NK-92 treated with Interleukin-12 subunit alpha and Interleukin-12 subunit beta, amount 100 ng/mL, for 24 hours (cell line): ENCODE results near the gene CORO1C.
"Not testable (repeated sequence)": the region's sequence is repeated elsewhere in the genome, so short reads cannot be mapped to it uniquely, and the experiment has no call there.

Experiments used
- DNase-seq: peaks from one replicate; lab custom pipeline; 2025; lab: John Stamatoyannopoulos, UW

The CORO1C gene

GRCh38 chr12:108731105-108731865 is at the start of gene CORO1C:
Gene CORO1C, minus strand, starts transcription at chr12:108731518. Its CDS starts 30,200 bp downstream, at chr12:108701318.
- peak; percentile 86 for DNase-seq

GRCh38 chr12:108779998-108780688 is 48.8 kb upstream of the CORO1C start:
- no peak for DNase-seq

GRCh38 chr12:108778053-108778452 is 46.7 kb upstream of the CORO1C start:
- no peak for DNase-seq

- no peak for DNase-seq
These were observed 45.8 kb upstream of the CORO1C start for GRCh38 chr12:108777156-108777555.

- DNase-seq = no peak
These were observed 42.8 kb upstream of the CORO1C start for GRCh38 chr12:108773798-108774788.

DNA sequence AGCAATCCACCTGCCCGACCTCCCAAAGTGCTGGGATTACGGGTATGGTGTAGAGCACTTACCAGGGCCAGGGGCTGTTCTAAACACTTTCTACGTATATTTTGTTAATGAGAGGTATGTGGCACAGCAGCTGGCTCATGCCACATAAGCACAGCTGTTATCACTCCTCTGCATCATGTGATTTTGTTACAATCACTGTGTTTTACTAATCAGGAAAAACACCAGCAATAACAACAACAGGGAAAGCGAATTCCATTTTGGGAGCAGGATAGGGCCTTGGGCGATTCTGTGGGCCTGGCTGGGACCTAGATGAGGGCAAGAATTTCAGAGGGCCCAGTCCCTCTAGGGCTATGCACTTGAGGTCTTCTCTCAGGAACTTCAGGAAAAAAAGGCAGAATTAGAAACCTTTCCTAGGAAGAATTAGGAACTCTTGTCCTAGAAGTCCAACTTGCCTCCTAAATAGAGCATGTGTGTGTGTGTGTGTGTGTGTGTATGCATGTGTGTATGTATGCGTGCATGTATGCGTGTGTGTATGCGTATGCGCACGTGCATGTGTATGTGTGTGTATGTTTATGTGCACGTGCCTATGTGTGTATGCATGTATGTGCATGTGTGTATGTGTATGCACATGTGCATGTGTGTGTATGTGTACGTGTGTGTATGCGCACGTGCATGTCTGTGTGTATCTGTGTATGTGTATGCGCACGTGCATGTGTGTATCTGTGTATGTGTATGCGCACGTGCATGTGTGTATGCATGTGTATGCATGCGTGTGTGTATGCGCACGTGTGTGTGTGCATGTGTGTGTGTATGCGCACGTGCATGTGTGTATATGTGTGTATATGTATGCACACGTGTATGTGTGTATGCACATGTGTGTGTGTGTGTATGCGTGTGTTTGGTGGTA is 41.8 kb upstream of the CORO1C start:
- no peak for DNase-seq

GRCh38 chr12:108772247-108772646 is 40.9 kb upstream of the CORO1C start:
- DNase-seq = no peak

DNA sequence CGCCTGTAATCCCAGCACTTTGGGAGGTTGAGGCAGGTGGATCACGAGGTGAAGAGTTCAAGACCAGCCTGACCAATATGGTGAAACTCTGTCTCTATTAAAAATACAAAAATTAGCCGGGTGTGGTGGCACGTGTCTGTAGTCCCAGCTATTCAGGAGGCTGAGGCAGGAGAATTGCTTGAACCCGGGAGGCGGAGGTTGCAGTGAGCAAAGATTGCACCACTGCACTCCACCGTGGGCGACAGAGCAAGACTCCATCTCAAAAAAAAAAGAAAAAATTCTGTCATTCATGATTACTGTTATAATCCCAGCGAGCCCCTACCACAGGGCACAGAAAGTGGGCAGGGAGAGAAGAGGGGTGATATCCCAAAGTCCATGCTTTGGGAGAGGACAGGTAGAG is 40.5 kb upstream of the CORO1C start:
- DNase-seq = not testable (repeated sequence)

DNA sequence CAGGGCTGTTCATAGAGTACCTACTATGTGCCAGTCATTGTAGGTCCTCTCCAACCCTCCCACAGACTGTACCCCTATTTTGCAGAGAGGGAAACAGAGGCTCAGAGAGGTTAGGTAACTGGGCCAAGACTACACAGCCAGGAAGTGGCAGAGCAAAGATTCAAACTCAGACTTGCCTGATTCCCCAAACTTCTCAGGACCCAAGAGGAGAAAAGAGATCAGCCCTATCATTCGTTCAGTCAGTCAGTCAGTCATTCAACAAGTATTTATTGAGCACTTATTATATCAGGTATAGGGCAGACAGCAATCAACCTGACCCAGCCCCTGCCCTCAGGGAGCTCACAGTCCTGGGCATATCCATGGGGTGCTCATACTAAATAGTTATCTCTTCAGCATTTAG is 39.6 kb upstream of the CORO1C start:
- no peak for DNase-seq

- DNase-seq = no peak
These were observed 39.0 kb upstream of the CORO1C start for GRCh38 chr12:108770269-108770829.

DNA sequence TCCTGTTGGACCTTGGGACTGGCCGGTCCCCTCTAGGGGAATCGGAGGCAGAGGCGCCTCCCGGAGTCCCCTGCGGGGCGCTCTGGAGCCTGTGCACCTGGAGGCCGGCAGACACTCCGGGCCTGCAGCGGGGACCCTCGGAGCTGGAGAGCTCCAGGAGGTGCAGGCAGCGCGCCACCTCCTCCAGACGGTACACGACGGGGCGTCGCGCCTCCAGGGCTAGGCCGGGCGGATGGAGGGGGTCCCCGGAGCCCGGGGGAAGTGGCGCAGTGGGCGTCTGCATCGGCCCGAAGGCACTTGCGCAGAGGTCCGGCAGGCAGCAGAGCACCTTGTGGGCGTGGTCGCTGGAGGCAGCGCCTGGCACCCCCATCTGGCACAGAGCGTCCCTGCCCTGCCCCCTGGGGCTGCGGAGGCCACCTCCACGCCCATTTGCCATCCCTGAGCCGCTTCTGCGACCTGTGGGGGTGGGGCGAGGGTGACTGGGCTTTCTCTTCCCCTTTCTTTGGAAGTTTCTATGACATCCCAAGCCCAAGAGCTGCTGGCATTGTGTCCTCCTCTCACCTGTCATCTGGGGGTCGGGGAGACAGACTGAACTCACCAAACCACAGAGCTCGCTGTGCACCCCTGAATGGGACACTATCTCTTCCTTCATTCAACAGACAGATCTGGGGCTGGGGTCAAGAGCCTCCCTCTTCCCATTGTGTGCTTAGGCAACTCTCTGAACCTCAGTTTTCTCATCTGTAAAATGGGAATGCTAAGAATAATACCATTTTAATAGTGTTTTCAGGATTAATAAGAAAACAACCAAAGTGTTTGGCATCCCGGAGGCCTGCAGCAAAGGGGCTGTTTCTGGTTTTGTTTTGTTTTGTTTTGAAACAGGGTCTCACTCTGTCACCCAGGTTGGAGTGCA is 37.5 kb upstream of the CORO1C start:
- no peak for DNase-seq

- DNase-seq = no peak
These were observed 35.0 kb upstream of the CORO1C start for GRCh38 chr12:108766294-108766693.

- no peak for DNase-seq
These were observed 34.0 kb upstream of the CORO1C start for GRCh38 chr12:108765289-108765764.

GRCh38 chr12:108764540-108765288 is 33.4 kb upstream of the CORO1C start:
- DNase-seq = no peak

DNA sequence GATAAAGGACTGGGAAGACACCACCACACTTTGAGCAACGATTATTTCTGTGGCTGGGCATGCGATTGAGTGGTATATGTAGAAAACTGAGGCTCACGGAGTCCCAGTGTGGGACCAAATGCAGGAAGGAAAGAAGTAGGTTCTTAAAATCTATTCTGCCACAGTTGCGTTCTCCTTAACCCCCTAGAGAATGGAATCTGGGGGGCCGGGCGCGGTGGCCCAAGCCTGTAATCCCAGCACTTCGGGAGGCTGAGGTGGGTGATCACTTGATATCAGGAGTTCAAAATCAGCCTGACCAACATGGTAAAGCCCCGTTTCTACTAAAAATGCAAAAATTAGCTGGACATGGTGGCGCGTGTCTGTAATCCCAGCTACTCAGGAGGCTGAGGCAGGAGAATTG is 29.9 kb upstream of the CORO1C start:
- no peak for DNase-seq

GRCh38 chr12:108759924-108760323 is 28.6 kb upstream of the CORO1C start:
- no peak for DNase-seq

GRCh38 chr12:108757856-108758255 is 26.5 kb upstream of the CORO1C start:
- no peak for DNase-seq

- no peak for DNase-seq
These were observed 25.1 kb upstream of the CORO1C start for GRCh38 chr12:108756421-108756820.

- DNase-seq = no peak
These were observed 24.2 kb upstream of the CORO1C start for GRCh38 chr12:108755481-108755880.
